ENCODE measurements around the gene TMEM234.

The TMEM234 gene

DNA sequence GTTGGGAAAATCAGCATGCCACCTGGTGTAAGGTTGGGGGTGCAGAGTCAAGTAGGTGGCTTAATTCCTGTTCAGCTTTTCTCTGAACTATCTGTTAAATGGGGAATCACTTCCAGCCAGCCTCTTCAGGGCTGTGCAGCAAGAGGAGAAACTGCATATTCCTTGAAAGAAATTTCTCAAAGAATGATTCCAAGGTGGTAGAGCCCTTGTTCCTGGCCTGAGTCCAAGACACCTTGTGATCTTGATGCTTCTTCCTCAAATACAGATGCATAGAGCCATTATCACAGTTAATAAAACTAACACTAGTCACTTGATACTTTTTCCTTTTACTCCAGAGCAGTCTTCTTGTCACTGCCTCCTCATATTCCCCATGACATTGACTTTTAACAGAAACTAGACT is 37.5 kb downstream of the TMEM234 start:
- FAIRE-seq (no peak), DNase-seq (ENCODE audit: insufficient read length, low spot score) (no peak)
- TF ChIP-seq POLR2A (IDR thresholded peaks at IDR 0.05; ENCODE audit: low read depth, low read length): no peak

DNA sequence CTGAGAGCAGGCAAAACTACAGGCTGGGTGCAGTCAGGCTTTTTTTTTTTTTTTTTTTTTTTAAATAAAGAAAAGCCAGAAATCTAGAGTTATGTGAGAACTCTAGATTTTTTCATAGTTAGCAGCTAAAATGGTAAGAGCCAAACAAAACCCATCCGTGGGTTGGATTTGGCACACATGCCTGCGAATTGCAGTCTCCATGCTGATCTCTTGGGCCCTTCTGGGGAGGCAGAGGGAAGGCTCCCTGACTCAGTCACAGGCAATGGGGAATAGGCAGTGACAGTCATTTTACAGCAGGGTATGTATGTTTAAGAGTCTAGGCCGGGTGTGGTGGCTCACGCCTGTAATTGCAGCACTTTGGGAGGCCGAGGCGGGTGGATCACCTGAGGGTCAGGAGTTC is 40.1 kb downstream of the TMEM234 start:
- DNase-seq (ENCODE audit: insufficient read length, low spot score): no peak
- no peak for FAIRE-seq
- no peak for TF ChIP-seq POLR2A (IDR thresholded peaks at IDR 0.05; ENCODE audit: low read depth, low read length)

- FAIRE-seq (no peak), DNase-seq (ENCODE audit: insufficient read length, low spot score) (no peak)
- no peak for TF ChIP-seq POLR2A (IDR thresholded peaks at IDR 0.05; ENCODE audit: low read depth, low read length)
Measured at GRCh38 chr1:32181563-32181962, 40.6 kb downstream of the TMEM234 start.

GRCh38 chr1:32181065-32181464 is 41.1 kb downstream of the TMEM234 start:
- TF ChIP-seq POLR2A (IDR thresholded peaks at IDR 0.05; ENCODE audit: low read depth, low read length): no peak
- FAIRE-seq (no peak), DNase-seq (ENCODE audit: insufficient read length, low spot score) (no peak)

DNA sequence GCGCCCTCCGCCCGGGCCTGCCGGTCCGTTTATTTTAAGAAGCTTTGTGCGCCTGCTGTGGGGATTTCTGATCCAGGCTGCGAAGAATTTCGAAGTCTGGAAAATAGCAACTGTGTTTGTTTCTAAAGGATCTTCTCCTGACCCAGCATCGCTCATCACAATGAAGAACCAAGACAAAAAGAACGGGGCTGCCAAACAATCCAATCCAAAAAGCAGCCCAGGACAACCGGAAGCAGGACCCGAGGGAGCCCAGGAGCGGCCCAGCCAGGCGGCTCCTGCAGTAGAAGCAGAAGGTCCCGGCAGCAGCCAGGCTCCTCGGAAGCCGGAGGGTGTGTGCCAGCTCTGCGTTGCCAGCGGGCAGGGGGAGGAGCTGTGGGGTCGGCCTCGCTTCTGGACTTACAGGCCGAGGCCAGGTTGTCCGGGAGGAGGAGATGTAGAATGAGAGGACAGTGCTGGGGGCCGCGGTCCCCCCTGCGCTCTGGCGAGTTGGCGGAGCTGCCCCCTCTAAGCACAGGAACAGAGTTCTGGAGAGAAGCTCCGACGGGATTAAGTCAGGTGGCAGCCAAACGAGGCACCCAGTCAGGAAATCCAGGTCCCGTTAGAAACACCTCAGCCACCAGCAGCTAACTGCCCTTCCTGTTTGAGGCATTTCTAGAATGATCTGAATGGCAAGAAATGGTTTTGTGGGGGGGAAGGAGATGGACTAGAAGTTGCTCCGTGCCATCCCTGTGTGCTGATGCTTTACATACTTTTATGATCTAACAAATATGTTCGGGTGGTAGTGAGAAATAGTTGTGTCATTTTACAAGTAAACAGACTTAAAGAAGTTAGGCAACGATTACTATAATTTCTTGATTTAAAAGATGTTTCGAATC is 41.7 kb downstream of the TMEM234 start:
- DNase-seq (ENCODE audit: insufficient read length, low spot score): peak; percentile 63
- no peak for FAIRE-seq
- TF ChIP-seq POLR2A (IDR thresholded peaks at IDR 0.05; ENCODE audit: low read depth, low read length): no peak

- peak; percentile 53 for TF ChIP-seq POLR2A (IDR thresholded peaks at IDR 0.05; ENCODE audit: low read depth, low read length)
- DNase-seq (ENCODE audit: insufficient read length, low spot score) (peak; percentile 93), FAIRE-seq (no peak)
Measured at GRCh38 chr1:32179443-32180185, 42.5 kb downstream of the TMEM234 start, which contains the start of gene TXLNA. Gene TXLNA, plus strand, starts transcription at chr1:32179675. Its CDS starts 671 bp downstream, at chr1:32180346.

DNA sequence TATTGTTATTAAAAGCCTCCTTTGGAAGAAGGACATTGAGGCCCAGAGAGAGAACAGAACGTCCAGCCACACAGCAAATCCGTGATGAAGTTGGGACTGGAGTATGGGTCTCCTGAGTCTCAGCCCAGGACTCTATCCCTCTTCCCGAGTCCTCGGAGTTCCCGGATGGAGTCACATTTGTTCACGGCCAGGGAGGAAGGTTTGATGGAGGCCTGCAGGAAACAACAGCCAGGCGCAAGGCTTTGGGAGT is 43.0 kb downstream of the TMEM234 start:
- FAIRE-seq (no peak), DNase-seq (ENCODE audit: insufficient read length, low spot score) (no peak)
- TF ChIP-seq POLR2A (IDR thresholded peaks at IDR 0.05; ENCODE audit: low read depth, low read length): no peak

- TF ChIP-seq POLR2A (IDR thresholded peaks at IDR 0.05; ENCODE audit: low read depth, low read length): no peak
- FAIRE-seq (no peak), DNase-seq (ENCODE audit: insufficient read length, low spot score) (no peak)
Measured at GRCh38 chr1:32178380-32179192, 43.6 kb downstream of the TMEM234 start.

DNA sequence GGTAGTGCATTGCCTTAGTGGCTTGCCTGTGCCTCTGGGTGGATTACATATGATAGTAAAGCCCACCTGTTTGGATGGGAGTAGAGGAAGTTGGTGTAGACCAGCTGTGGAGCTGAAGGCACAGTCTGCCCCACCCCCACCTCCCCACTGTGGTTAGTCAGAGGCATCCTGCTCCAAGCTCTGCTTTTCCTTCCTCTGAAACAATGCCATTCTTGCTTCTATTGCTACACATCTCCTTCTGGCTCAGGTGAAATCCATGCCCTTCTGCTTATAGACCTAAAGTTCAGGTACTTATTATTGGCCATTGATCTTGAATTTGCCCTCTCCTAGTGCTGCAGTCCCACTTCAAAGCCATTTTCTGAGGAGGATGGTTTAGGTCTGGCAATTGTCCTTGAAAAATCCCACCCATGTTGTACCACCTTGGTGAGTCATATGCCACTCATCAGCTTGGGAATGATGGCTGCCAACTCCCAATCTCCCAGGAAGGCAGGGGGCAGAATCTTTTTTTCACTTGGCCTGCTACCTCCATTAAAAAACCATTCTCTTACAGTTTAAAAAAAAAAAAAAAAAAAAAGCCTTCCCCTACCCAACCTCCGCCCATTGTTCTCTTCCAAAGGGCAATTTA is 49.4 kb downstream of the TMEM234 start:
- DNase-seq (ENCODE audit: insufficient read length, low spot score): no peak
- no peak for FAIRE-seq
- no peak for TF ChIP-seq POLR2A (IDR thresholded peaks at IDR 0.05; ENCODE audit: low read depth, low read length)

GRCh38 chr1:32170991-32171390 is 51.2 kb downstream of the TMEM234 start:
- DNase-seq (ENCODE audit: insufficient read length, low spot score): no peak
- no peak for FAIRE-seq
- no peak for TF ChIP-seq POLR2A (IDR thresholded peaks at IDR 0.05; ENCODE audit: low read depth, low read length)
